ENCODE data around the gene BPI. TPM values are rescaled to one million over a fixed set of nuclear protein-coding genes. Genes with fewer than 3 reads are reported as not detected.

BPI gene
- total RNA-seq, 1 donor from 2014 or later = 1.0 TPM

DNA sequence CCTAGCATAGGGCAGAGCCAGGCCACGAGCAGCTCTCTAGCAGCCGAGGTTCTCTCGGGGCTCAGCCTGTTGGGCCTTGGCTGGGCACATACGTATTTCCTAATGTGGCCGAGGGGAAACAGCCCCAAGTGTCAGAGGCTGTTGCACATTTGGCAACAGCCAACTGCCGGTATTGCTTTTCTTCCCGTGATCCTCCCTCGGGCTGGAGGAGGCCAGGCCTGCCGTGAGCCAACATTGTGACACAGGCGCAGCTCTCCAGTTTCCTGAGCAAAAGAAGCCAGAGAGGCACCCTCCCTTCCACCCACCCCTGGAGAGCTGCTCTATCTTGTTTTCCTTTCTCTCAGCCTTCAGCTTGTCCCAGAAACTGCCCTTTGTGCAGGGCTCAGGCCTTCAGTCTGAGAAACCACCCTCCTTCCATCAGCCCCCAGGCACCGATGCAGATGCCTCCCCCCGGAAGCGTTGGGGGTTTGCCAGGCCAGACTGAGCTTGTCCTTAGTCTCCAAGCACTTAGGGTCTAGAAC lies 5.1 kb upstream of the BPI start:
- Histone ChIP-seq H3K27me3 (ENCODE audit: control insufficient read depth in 3 of 3, insufficient read depth in 3 of 3, low read length in 3 of 3) (no peaks in the 10 kb centered on the region), H3K36me3 (ENCODE audit: control insufficient read depth in 3 of 3, insufficient read depth in 3 of 3, low read length in 3 of 3) (no peaks in the 10 kb centered on the region), H3K4me3 (ENCODE audit: low read length in 3 of 3) (peak overlapping the region; percentile 23 to 68 (median 52)), H3K4me1 (ENCODE audit: control insufficient read depth in 3 of 3, insufficient read depth in 3 of 3, low read length in 3 of 3) (peaks cover 2 to 9% (median 8%) of the 10 kb centered on the region in 3 donors), H3K27ac (ENCODE audit: low read depth, low read length) (peak overlapping the region; percentile 84), H3K9me3 (ENCODE audit: control insufficient read depth in 3 of 3, low read length in 3 of 3) (no peaks in the 10 kb centered on the region), H3K9ac (ENCODE audit: low read depth in 1 of 3, low read length in 3 of 3) (peak overlapping the region; percentile 57 to 83 (median 76))

DNA sequence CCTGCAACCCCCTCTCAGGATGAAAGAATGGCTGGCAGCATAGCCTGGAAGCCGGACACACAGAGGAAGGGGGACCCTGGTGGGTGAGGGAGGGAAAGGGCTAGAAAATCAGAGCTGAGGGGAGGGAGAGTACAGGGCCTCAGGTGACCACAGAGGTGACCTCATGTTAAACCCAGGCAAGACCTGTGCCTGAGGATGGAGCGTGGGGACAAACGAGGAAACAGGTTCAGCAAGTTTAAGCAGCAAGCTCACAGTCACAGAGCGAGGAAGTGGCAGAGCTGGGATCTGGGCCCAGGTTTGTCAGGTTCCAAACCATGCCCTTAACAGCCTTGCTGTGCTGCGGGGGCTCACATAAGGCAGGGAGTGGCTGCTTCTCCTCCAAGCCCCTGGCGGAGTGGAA lies 4.0 kb upstream of the BPI start:
- Histone ChIP-seq H3K4me3 (ENCODE audit: low read length in 3 of 3) (no peak overlapping the region), H3K27me3 (ENCODE audit: control insufficient read depth in 3 of 3, insufficient read depth in 3 of 3, low read length in 3 of 3) (peaks cover 0 to 2% (median 0%) of the 10 kb centered on the region in 3 donors), H3K27ac (ENCODE audit: low read depth, low read length) (no peak overlapping the region), H3K9me3 (ENCODE audit: control insufficient read depth in 3 of 3, low read length in 3 of 3) (no peaks in the 10 kb centered on the region), H3K36me3 (ENCODE audit: control insufficient read depth in 3 of 3, insufficient read depth in 3 of 3, low read length in 3 of 3) (no peaks in the 10 kb centered on the region), H3K9ac (ENCODE audit: low read depth in 1 of 3, low read length in 3 of 3) (peak overlapping the region in 1 of 3 donors; percentile 40), H3K4me1 (ENCODE audit: control insufficient read depth in 3 of 3, insufficient read depth in 3 of 3, low read length in 3 of 3) (peaks cover 2 to 16% (median 9%) of the 10 kb centered on the region in 3 donors)

DNA sequence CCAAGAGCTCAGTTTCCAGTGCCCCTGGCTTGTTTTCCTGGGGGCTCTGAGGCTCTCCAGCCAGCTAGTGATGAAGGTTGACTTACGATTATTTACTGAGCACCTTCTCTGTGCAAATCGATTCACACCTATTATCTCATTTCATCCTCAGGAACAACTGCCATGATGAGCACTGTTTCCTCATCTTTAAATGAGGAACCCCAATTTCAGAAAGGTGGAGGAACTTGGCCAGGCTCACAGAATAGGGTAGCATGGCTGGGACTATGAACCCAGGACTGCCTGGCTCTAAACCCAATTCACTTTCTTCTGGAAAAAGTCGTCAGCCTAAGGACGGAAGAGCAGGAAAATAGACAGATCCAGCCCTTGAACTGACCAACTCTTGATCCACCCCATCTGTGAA lies 3.5 kb upstream of the BPI start:
- Histone ChIP-seq H3K27ac (ENCODE audit: low read depth, low read length) (no peak overlapping the region), H3K36me3 (ENCODE audit: control insufficient read depth in 3 of 3, insufficient read depth in 3 of 3, low read length in 3 of 3) (no peaks in the 10 kb centered on the region), H3K9me3 (ENCODE audit: control insufficient read depth in 3 of 3, low read length in 3 of 3) (no peaks in the 10 kb centered on the region), H3K4me1 (ENCODE audit: control insufficient read depth in 3 of 3, insufficient read depth in 3 of 3, low read length in 3 of 3) (peaks cover 2 to 16% (median 9%) of the 10 kb centered on the region in 3 donors), H3K9ac (ENCODE audit: low read depth in 1 of 3, low read length in 3 of 3) (no peak overlapping the region), H3K4me3 (ENCODE audit: low read length in 3 of 3) (no peak overlapping the region), H3K27me3 (ENCODE audit: control insufficient read depth in 3 of 3, insufficient read depth in 3 of 3, low read length in 3 of 3) (peaks cover 0 to 2% (median 0%) of the 10 kb centered on the region in 3 donors)

DNA sequence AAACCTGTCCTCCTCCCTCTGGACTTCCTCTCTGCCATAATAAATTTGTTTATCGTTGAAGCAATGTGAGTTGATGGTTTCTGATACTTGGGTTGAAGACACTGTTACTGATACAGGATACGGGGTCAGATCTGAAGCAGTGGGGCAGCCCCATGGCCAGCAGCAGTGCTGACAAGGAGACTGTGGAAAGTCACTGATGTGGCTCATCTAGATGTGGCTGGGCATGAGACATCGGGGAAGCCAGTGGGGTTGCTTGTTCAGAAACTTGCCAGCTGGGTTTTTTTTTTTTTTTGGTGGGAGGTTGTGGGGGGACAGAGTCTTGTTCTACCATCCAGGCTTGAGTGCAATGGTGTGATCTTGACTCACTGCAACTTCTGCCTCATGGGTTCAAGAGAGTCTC lies 2.6 kb upstream of the BPI start:
- Histone ChIP-seq H3K9ac (ENCODE audit: low read depth in 1 of 3, low read length in 3 of 3) (no peak overlapping the region), H3K4me3 (ENCODE audit: low read length in 3 of 3) (no peak overlapping the region), H3K9me3 (ENCODE audit: control insufficient read depth in 3 of 3, low read length in 3 of 3) (no peaks in the 10 kb centered on the region), H3K36me3 (ENCODE audit: control insufficient read depth in 3 of 3, insufficient read depth in 3 of 3, low read length in 3 of 3) (no peaks in the 10 kb centered on the region), H3K4me1 (ENCODE audit: control insufficient read depth in 3 of 3, insufficient read depth in 3 of 3, low read length in 3 of 3) (peaks cover 2 to 16% (median 9%) of the 10 kb centered on the region in 3 donors), H3K27me3 (ENCODE audit: control insufficient read depth in 3 of 3, insufficient read depth in 3 of 3, low read length in 3 of 3) (peaks cover 0 to 2% (median 0%) of the 10 kb centered on the region in 3 donors), H3K27ac (ENCODE audit: low read depth, low read length) (no peak overlapping the region)

DNA sequence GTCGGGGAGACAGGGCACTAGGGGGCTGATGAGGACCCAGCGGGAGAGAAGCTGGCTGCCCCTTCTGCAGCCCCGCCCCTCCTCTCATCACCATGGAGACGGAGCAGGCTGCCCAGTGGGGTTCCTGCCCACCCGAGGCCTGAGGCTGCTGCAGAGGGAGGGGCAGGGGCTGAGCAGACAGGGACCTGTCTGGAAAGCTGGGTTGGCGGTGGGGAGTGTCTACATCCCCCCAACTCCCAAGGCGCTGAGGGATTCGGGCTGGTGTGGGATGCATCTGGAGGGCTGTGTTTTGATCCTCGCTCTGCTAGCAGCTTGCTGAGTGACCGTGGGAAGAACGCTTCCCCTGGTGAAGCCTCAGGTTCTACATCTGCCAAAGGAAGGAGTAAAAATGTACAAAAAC lies 1.2 kb upstream of the BPI start:
- no peak overlapping the region for H3K27ac ChIP-seq (ENCODE audit: low read depth, low read length)
- H3K36me3 ChIP-seq (ENCODE audit: control insufficient read depth in 3 of 3, insufficient read depth in 3 of 3, low read length in 3 of 3) = no peaks in the 10 kb centered on the region
- H3K9ac ChIP-seq (ENCODE audit: low read depth in 1 of 3, low read length in 3 of 3) = no peak overlapping the region
- no peaks in the 10 kb centered on the region for H3K9me3 ChIP-seq (ENCODE audit: control insufficient read depth in 3 of 3, low read length in 3 of 3)
- peaks cover 2 to 16% (median 9%) of the 10 kb centered on the region in 3 donors for H3K4me1 ChIP-seq (ENCODE audit: control insufficient read depth in 3 of 3, insufficient read depth in 3 of 3, low read length in 3 of 3)
- H3K4me3 ChIP-seq (ENCODE audit: low read length in 3 of 3) = no peak overlapping the region
- peaks cover 0 to 2% (median 0%) of the 10 kb centered on the region in 3 donors for H3K27me3 ChIP-seq (ENCODE audit: control insufficient read depth in 3 of 3, insufficient read depth in 3 of 3, low read length in 3 of 3)

DNA sequence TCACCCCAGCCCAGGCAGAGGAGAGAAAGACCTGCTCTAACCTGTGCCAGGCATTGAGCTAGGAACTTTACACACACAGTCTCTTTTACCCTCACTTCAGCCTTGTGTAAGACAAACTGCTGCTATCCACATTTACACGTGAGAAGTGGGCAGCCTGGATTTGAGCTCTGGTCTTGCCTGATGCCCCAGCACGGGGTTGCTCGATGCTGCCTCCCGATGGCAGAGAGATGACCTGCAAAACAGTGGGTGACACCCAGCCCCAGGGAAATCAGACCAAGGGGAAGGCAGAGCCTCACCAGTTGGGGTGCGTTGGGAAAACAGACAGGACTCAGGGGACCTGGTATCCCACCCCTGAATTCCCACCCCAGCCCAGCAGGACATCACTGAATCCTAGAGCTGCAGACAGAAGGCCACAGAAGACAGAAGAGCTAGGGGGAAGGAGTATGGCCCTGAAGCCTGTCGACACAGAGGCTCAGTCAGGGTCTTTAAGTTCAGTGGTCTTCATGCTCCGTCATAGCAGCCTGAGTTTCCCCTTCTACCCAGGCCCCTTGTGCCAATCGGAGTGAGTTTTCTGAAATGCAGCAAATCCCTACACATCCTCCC lies 990 bp downstream of the BPI start:
- peaks cover 0 to 2% (median 0%) of the 10 kb centered on the region in 3 donors for H3K27me3 ChIP-seq (ENCODE audit: control insufficient read depth in 3 of 3, insufficient read depth in 3 of 3, low read length in 3 of 3)
- H3K4me1 ChIP-seq (ENCODE audit: control insufficient read depth in 3 of 3, insufficient read depth in 3 of 3, low read length in 3 of 3) = peaks cover 0 to 8% (median 0%) of the 10 kb centered on the region in 3 donors
- H3K36me3 ChIP-seq (ENCODE audit: control insufficient read depth in 3 of 3, insufficient read depth in 3 of 3, low read length in 3 of 3) = no peaks in the 10 kb centered on the region
- H3K4me3 ChIP-seq (ENCODE audit: low read length in 3 of 3) = no peak overlapping the region
- no peak overlapping the region for H3K9ac ChIP-seq (ENCODE audit: low read depth in 1 of 3, low read length in 3 of 3)
- no peak overlapping the region for H3K27ac ChIP-seq (ENCODE audit: low read depth, low read length)
- no peaks in the 10 kb centered on the region for H3K9me3 ChIP-seq (ENCODE audit: control insufficient read depth in 3 of 3, low read length in 3 of 3)

DNA sequence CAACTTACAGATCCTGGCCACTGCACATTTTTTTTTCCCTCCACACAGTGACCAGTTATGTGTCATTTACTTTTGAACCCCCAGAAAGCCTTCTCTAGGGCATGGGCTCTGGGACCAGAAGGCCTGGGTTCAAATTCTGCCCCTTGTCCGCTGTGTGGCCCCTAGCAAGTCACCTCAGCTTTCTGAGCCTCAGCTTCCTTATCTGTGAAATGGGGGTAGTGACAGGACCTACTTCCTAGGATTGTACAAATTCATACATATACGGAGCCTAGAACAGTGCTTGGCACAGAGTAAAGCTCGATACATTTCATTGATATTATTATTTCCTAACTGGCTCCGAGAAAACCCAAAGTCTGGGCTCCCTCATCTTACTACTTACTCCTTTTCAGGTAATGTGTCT lies 1.6 kb downstream of the BPI start:
- Histone ChIP-seq H3K4me1 (ENCODE audit: control insufficient read depth in 3 of 3, insufficient read depth in 3 of 3, low read length in 3 of 3) (peaks cover 0 to 8% (median 0%) of the 10 kb centered on the region in 3 donors), H3K36me3 (ENCODE audit: control insufficient read depth in 3 of 3, insufficient read depth in 3 of 3, low read length in 3 of 3) (no peaks in the 10 kb centered on the region), H3K4me3 (ENCODE audit: low read length in 3 of 3) (no peak overlapping the region), H3K27ac (ENCODE audit: low read depth, low read length) (no peak overlapping the region), H3K27me3 (ENCODE audit: control insufficient read depth in 3 of 3, insufficient read depth in 3 of 3, low read length in 3 of 3) (peaks cover 0 to 2% (median 0%) of the 10 kb centered on the region in 3 donors), H3K9me3 (ENCODE audit: control insufficient read depth in 3 of 3, low read length in 3 of 3) (no peaks in the 10 kb centered on the region), H3K9ac (ENCODE audit: low read depth in 1 of 3, low read length in 3 of 3) (no peak overlapping the region)

DNA sequence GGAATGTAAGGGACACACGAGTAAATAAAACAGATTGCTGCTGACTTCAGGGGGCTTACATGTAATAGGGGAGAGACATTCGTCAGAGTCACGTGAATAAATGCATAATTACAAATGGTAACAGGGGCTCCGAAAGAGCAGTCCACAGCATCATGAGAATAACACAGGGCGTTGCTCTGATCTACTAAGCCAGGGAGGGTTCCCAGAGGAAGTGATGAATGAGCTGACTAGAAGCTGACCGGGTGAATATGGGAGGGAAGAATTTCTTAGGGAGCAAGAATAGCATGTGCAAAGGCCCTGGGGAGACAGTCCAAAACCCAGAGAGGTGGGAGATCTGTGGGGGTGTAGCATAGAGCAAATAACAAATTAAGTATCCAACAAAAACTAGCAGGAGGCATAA lies 2.4 kb downstream of the BPI start:
- Histone ChIP-seq H3K4me3 (ENCODE audit: low read length in 3 of 3) (no peak overlapping the region), H3K9ac (ENCODE audit: low read depth in 1 of 3, low read length in 3 of 3) (no peak overlapping the region), H3K27ac (ENCODE audit: low read depth, low read length) (no peak overlapping the region), H3K9me3 (ENCODE audit: control insufficient read depth in 3 of 3, low read length in 3 of 3) (no peaks in the 10 kb centered on the region), H3K36me3 (ENCODE audit: control insufficient read depth in 3 of 3, insufficient read depth in 3 of 3, low read length in 3 of 3) (no peaks in the 10 kb centered on the region), H3K4me1 (ENCODE audit: control insufficient read depth in 3 of 3, insufficient read depth in 3 of 3, low read length in 3 of 3) (peaks cover 0 to 8% (median 0%) of the 10 kb centered on the region in 3 donors), H3K27me3 (ENCODE audit: control insufficient read depth in 3 of 3, insufficient read depth in 3 of 3, low read length in 3 of 3) (peaks cover 0 to 2% (median 0%) of the 10 kb centered on the region in 3 donors)

DNA sequence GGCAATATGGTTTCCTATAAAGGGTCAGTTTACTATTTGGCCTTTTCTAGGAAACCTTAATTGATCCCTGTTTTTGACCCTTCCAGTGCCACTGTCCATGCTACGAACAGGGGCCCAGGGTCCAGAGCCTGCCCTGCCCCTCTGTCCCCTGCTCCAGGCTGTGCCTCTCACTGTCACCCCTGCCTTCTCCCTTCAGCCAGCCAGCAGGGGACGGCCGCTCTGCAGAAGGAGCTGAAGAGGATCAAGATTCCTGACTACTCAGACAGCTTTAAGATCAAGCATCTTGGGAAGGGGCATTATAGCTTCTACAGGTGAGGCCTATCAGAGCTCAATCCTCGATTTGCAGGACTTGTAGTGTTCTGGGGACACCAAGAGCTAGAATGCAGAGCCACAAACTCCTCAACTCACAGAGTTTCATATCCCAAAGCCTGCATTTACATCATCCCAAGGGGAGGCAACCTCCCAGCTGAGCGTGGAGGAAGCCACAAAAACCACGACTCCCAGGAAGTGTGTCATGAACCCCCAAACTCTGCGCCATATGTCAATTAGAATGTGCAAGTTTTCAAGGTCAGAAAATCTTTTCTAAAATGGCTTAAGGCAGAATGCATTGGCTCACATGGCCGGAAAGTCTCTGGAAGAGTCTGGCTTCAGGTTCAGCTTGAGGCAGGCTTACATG lies 3.6 kb downstream of the BPI start:
- H3K9ac ChIP-seq (ENCODE audit: low read depth in 1 of 3, low read length in 3 of 3) = no peak overlapping the region
- H3K27ac ChIP-seq (ENCODE audit: low read depth, low read length) = no peak overlapping the region
- H3K27me3 ChIP-seq (ENCODE audit: control insufficient read depth in 3 of 3, insufficient read depth in 3 of 3, low read length in 3 of 3) = peaks cover 0 to 2% (median 0%) of the 10 kb centered on the region in 3 donors
- no peaks in the 10 kb centered on the region for H3K9me3 ChIP-seq (ENCODE audit: control insufficient read depth in 3 of 3, low read length in 3 of 3)
- peaks cover 0 to 8% (median 0%) of the 10 kb centered on the region in 3 donors for H3K4me1 ChIP-seq (ENCODE audit: control insufficient read depth in 3 of 3, insufficient read depth in 3 of 3, low read length in 3 of 3)
- H3K4me3 ChIP-seq (ENCODE audit: low read length in 3 of 3) = no peak overlapping the region
- H3K36me3 ChIP-seq (ENCODE audit: control insufficient read depth in 3 of 3, insufficient read depth in 3 of 3, low read length in 3 of 3) = no peaks in the 10 kb centered on the region

DNA sequence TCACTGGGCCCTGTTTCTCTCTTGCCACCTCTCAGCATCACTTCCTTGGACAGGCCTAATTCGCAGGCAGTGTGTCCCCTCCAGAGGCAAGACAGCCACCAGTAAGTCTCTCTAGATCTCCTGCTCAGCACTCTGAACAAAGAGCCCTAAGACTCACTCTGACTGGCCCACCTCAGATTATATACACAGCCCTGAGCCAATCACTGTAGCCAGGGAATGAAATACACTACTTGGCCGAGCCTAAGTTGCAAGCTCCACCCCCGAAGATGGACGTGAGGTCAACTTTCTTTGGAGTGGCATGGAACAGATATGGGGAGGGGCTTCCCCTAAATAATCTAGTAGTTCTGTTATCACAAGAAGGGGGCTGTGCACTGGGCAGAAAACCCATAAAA lies 4.1 kb downstream of the BPI start:
- Histone ChIP-seq H3K36me3 (ENCODE audit: control insufficient read depth in 3 of 3, insufficient read depth in 3 of 3, low read length in 3 of 3) (no peaks in the 10 kb centered on the region), H3K27ac (ENCODE audit: low read depth, low read length) (no peak overlapping the region), H3K9ac (ENCODE audit: low read depth in 1 of 3, low read length in 3 of 3) (no peak overlapping the region), H3K27me3 (ENCODE audit: control insufficient read depth in 3 of 3, insufficient read depth in 3 of 3, low read length in 3 of 3) (peaks cover 0 to 2% (median 0%) of the 10 kb centered on the region in 3 donors), H3K9me3 (ENCODE audit: control insufficient read depth in 3 of 3, low read length in 3 of 3) (no peaks in the 10 kb centered on the region), H3K4me1 (ENCODE audit: control insufficient read depth in 3 of 3, insufficient read depth in 3 of 3, low read length in 3 of 3) (peaks cover 0 to 8% (median 0%) of the 10 kb centered on the region in 3 donors), H3K4me3 (ENCODE audit: low read length in 3 of 3) (no peak overlapping the region)

Data from skeletal muscle tissue (tissue), 4 donors.